GM12892 (cell line): Measurements from ENCODE around the gene SLC28A3.

Experiments
- DNase-seq: peaks from one replicate; pipeline ENCODE4 v3.0.0; 2011; ENCODE audit not compliant: insufficient read length
- FAIRE-seq: peaks from 2 replicates; lab custom pipeline; 2011; peaks lifted over from hg19 to GRCh38; lab: Jason Lieb, UNC
- POLR2A ChIP-seq: IDR thresholded peaks from 2 replicates; pipeline ENCODE4 v1.6.1; 2011; ENCODE audit warnings: low read depth, low read length, control low read depth
- POLR2AphosphoS5 ChIP-seq: IDR thresholded peaks from 2 replicates; pipeline ENCODE4 v1.6.1; 2011; ENCODE audit warnings: low read depth, low read length, control low read depth
- TAF1 ChIP-seq: IDR thresholded peaks from 2 replicates; pipeline ENCODE4 v1.6.1; 2011; ENCODE audit warnings: low read depth, mild to moderate bottlenecking, control low read depth, low read length, borderline replicate concordance

Gene SLC28A3

GRCh38 chr9:84305497-84306131, 34.9 kb downstream of the SLC28A3 start:
- DNase-seq, result no peak
- no peak for TF ChIP-seq TAF1
- TF ChIP-seq POLR2A, result no peak
- no peak for TF ChIP-seq POLR2AphosphoS5
- no peak for FAIRE-seq

- TF ChIP-seq POLR2A, result no peak
- TF ChIP-seq POLR2AphosphoS5, result no peak
- no peak for TF ChIP-seq TAF1
- FAIRE-seq (no peak), DNase-seq (no peak)
Measured at GRCh38 chr9:84304166-84304565, 36.4 kb downstream of the SLC28A3 start.

- DNase-seq, result no peak
- TF ChIP-seq TAF1, result no peak
- no peak for TF ChIP-seq POLR2A
- no peak for TF ChIP-seq POLR2AphosphoS5
- FAIRE-seq, result no peak
Measured at GRCh38 chr9:84303061-84303460, 37.5 kb downstream of the SLC28A3 start.

GRCh38 chr9:84301851-84302250, 38.7 kb downstream of the SLC28A3 start:
- TF ChIP-seq POLR2AphosphoS5 (no peak), POLR2A (no peak), TAF1 (no peak)
- no peak for FAIRE-seq
- DNase-seq, result no peak

- FAIRE-seq (no peak), DNase-seq (no peak)
- TF ChIP-seq POLR2A, result no peak
- TF ChIP-seq POLR2AphosphoS5, result no peak
- no peak for TF ChIP-seq TAF1
Measured at GRCh38 chr9:84300271-84300670, 40.3 kb downstream of the SLC28A3 start.

GRCh38 chr9:84297162-84297821, 43.3 kb downstream of the SLC28A3 start:
- DNase-seq, result no peak
- TF ChIP-seq TAF1 (no peak), POLR2A (no peak), POLR2AphosphoS5 (no peak)
- peak; percentile 5 for FAIRE-seq

- FAIRE-seq (peak; percentile 75), DNase-seq (no peak)
- no peak for TF ChIP-seq POLR2A
- TF ChIP-seq TAF1, result no peak
- no peak for TF ChIP-seq POLR2AphosphoS5
Measured at GRCh38 chr9:84296146-84296843, 44.3 kb downstream of the SLC28A3 start.

GRCh38 chr9:84294241-84294950, 46.2 kb downstream of the SLC28A3 start:
- peak; percentile 84 for FAIRE-seq
- DNase-seq, result no peak
- TF ChIP-seq POLR2AphosphoS5, result no peak
- TF ChIP-seq POLR2A, result no peak
- TF ChIP-seq TAF1, result no peak

- TF ChIP-seq POLR2A (peak; percentile 47; the same call in 1 of the 2 replicates), POLR2AphosphoS5 (no peak)
- DNase-seq, result no peak
- peak; percentile 81 for FAIRE-seq
Measured at GRCh38 chr9:84293001-84293798, 47.4 kb downstream of the SLC28A3 start.

- TF ChIP-seq TAF1, result no peak
- no peak for TF ChIP-seq POLR2A
- no peak for TF ChIP-seq POLR2AphosphoS5
- FAIRE-seq, result peak; percentile 69
- DNase-seq, result no peak
Measured at GRCh38 chr9:84285381-84285780, 55.2 kb downstream of the SLC28A3 start.

GRCh38 chr9:84283946-84284345, 56.6 kb downstream of the SLC28A3 start:
- FAIRE-seq (no peak), DNase-seq (no peak)
- TF ChIP-seq POLR2AphosphoS5, result no peak
- TF ChIP-seq POLR2A, result no peak
- no peak for TF ChIP-seq TAF1

GRCh38 chr9:84278130-84278529, 62.4 kb downstream of the SLC28A3 start:
- TF ChIP-seq POLR2A (no peak), POLR2AphosphoS5 (no peak), TAF1 (no peak)
- FAIRE-seq, result no peak
- DNase-seq, result no peak
